CD8-positive, alpha-beta memory T cell (primary cell): Measurements from ENCODE around the gene HDGF. TPM values are rescaled to one million over a fixed set of nuclear protein-coding genes. Genes with fewer than 3 reads are reported as not detected.

Source experiments
- CTCF ChIA-PET: fragments of 350-600 bp; sonication (Branson Sonifier 250); formaldehyde crosslinking; loops from one replicate; lab custom pipeline; 2021; ENCODE audit warnings: antibody characterized with exemption; lab: Charles Lee
- POLR2A ChIA-PET: fragments of 350-600 bp; sonication (Branson Sonifier 250); formaldehyde crosslinking; loops from one replicate; lab custom pipeline; 2021; ENCODE audit warnings: antibody characterized with exemption; lab: Charles Lee
- DNase-seq, 5 donors: peaks; one replicate each; pipeline versions ENCODE4 v3.0.0 to v3.0.0-alpha.2; 2020 to 2022; ENCODE audit warnings: mixed read lengths in 1 of 5
- H3K27ac ChIP-seq: one replicate; pipeline ENCODE4 v1.7.0; 2013; ENCODE audit warnings: low read depth, mild to moderate bottlenecking, low read length, moderate library complexity
- H3K27me3 ChIP-seq: 2 replicates; pipeline ENCODE4 v1.7.0; 2013; ENCODE audit warnings: low read length, mild to moderate bottlenecking; ENCODE audit not compliant: insufficient read depth, poor library complexity, severe bottlenecking
- H3K36me3 ChIP-seq: 2 replicates; pipeline ENCODE4 v1.7.0; 2013; ENCODE audit warnings: mild to moderate bottlenecking, low read length, moderate library complexity; ENCODE audit not compliant: insufficient read depth
- H3K4me1 ChIP-seq: 2 replicates; pipeline ENCODE4 v1.7.0; 2013; ENCODE audit warnings: mild to moderate bottlenecking, low read length, moderate library complexity; ENCODE audit not compliant: insufficient read depth
- H3K4me3 ChIP-seq: 2 replicates; pipeline ENCODE4 v1.7.0; 2013; ENCODE audit warnings: mild to moderate bottlenecking, low read length
- H3K9me3 ChIP-seq: 2 replicates; pipeline ENCODE4 v1.7.0; 2013; ENCODE audit warnings: mild to moderate bottlenecking, low read length
- H3K27ac Mint-ChIP-seq, 8 donors: one replicate each; pipeline ENCODE4 v1.8.0; 2020 to 2021; ENCODE audit warnings: mixed read lengths in 8 of 8, mild to moderate bottlenecking in 6 of 8, inconsistent platforms in 3 of 8, moderate library complexity in 3 of 8
- H3K27me3 Mint-ChIP-seq, 2 donors: one replicate each; pipeline ENCODE4 v1.8.0; 2020 to 2021; ENCODE audit warnings: mixed read lengths in 2 of 2, mild to moderate bottlenecking in 1 of 2, moderate library complexity in 1 of 2
- H3K36me3 Mint-ChIP-seq, 3 donors: one replicate each; pipeline ENCODE4 v1.8.0; 2020 to 2021; ENCODE audit warnings: mixed read lengths in 3 of 3, inconsistent platforms in 1 of 3, mild to moderate bottlenecking in 1 of 3
- H3K4me1 Mint-ChIP-seq, 3 donors: one replicate each; pipeline ENCODE4 v1.8.0; 2020 to 2021; ENCODE audit warnings: mixed read lengths in 3 of 3, inconsistent platforms in 1 of 3, mild to moderate bottlenecking in 1 of 3
- H3K4me3 Mint-ChIP-seq, 7 donors: one replicate each; pipeline ENCODE4 v1.8.0; 2020 to 2021; ENCODE audit warnings: mixed read lengths in 7 of 7, mild to moderate bottlenecking in 6 of 7, moderate library complexity in 4 of 7, inconsistent platforms in 2 of 7
- H3K9me3 Mint-ChIP-seq, 5 donors: one replicate each; pipeline ENCODE4 v1.8.0; 2020 to 2022; ENCODE audit warnings: mixed read lengths in 5 of 5, mild to moderate bottlenecking in 3 of 5, moderate library complexity in 2 of 5, inconsistent platforms in 1 of 5
- polyA plus RNA-seq: library from polyadenylated mRNA; unstranded; fragments of 300-500 nt; fragmentation: Illumina TruSeq; gene quantifications from one replicate; pipeline ENCODE4 v1.2.3, GENCODE V29; 2021
- total RNA-seq, 2 experiments: library from RNA; stranded (reverse); gene quantifications; one replicate each; pipeline ENCODE4 v1.2.3, GENCODE V29; 2021

Gene HDGF
- total and polyA plus RNA-seq, 3 experiments from 2014 or later: 46.0 to 299 (median 297) TPM

DNA sequence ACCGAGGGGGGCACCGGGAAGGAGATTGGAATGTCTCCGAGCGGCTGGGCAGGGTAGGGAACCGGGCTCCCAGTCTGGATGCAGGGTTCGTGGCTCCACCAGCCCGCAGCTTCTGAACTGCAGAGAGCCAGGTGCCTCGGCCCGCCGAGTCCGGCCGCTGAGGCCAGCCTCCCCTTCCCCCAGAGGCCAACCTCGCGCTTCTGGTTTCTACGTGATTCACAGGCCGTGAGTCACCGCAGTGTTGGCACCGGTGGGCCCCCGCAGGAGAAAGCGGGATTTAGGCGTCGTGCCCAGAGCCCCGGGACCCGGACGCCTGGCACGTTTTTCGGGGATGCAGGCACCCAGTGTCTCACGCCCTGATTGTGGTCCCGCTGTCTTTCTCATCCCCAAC lies 46.5 kb downstream of the HDGF start:
- Histone ChIP-seq H3K27me3 (peaks cover 9% of the 10 kb centered on the region), H3K4me3 (peak overlapping the region; percentile 92), H3K4me1 (peaks cover 30% of the 10 kb centered on the region), H3K27ac (no peak overlapping the region), H3K36me3 (no peaks in the 10 kb centered on the region), H3K9me3 (no peaks in the 10 kb centered on the region)
- Mint-ChIP-seq H3K9me3 (no peaks in the 10 kb centered on the region), H3K36me3 (peaks cover 0 to under 1% (median 0%) of the 10 kb centered on the region in 3 donors), H3K27ac (peak overlapping the region in 2 of 8 donors; percentile 47 to 66), H3K4me3 (peak overlapping the region; percentile 86 to 95 (median 88)), H3K27me3 (peaks cover 5 to 19% of the 10 kb centered on the region in 2 donors), H3K4me1 (peaks cover 22 to 38% (median 26%) of the 10 kb centered on the region in 3 donors)
- ChIA-PET POLR2A (interaction anchor here (1.5 kb wide), 1 partner anchor 47 kb away, joined by 4 read pairs; the partner anchor contains the start of gene HDGF), CTCF (interaction anchor here (1.8 to 9.1 kb wide), 6 partner anchors 10 to 47 kb away, joined by 6 to 120 read pairs (median 14); partner anchors contain the start of genes ISG20L2, METTL25B and NES)
- DNase-seq: peak in 1 of 5 donors; percentile 13

DNA sequence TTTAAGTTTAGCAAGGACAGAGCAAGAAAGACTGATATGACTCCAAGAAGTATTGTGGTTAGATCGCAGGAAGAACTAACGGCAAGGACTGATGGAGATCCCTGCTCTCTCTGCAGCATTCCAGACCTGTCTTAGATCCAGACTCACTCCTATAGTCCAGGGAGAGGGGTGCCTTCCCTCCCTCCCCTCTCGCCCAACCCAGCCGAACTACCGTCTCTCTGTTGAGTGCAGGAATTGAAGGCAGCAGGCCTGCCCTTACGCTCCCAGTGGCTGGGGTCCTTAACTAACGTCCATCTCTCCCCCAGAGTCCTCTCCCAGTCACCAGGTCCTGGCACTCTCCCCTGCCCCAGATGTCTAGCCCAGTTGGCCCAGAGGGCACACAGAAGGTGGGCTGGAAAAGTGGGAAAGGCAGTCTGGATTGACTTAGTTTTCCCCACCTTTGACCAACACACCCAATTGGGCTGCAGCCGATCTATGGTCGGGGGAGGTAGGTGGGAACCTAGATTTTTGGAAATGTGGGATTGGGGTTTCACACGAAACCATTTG lies 47.2 kb downstream of the HDGF start:
- peak overlapping the region; percentile 43 to 90 (median 54) for H3K4me3 Mint-ChIP-seq
- H3K4me1 Mint-ChIP-seq: peaks cover 22 to 38% (median 26%) of the 10 kb centered on the region in 3 donors
- Histone ChIP-seq H3K27me3 (peaks cover 9% of the 10 kb centered on the region), H3K9me3 (no peaks in the 10 kb centered on the region), H3K4me1 (peaks cover 30% of the 10 kb centered on the region), H3K27ac (no peak overlapping the region), H3K36me3 (no peaks in the 10 kb centered on the region), H3K4me3 (no peak overlapping the region)
- no peaks in the 10 kb centered on the region for H3K9me3 Mint-ChIP-seq
- H3K36me3 Mint-ChIP-seq: peaks cover 0 to 5% (median 0%) of the 10 kb centered on the region in 3 donors
- H3K27ac Mint-ChIP-seq: no peak overlapping the region
- ChIA-PET POLR2A (no interaction called here), CTCF (interaction anchor here (1.8 to 9.1 kb wide), 3 partner anchors 11 to 23 kb away, joined by 6 to 120 read pairs (median 86); partner anchors contain the start of genes ISG20L2 and METTL25B)
- H3K27me3 Mint-ChIP-seq: peaks cover 7 to 24% of the 10 kb centered on the region in 2 donors
- DNase-seq: no peak

DNA sequence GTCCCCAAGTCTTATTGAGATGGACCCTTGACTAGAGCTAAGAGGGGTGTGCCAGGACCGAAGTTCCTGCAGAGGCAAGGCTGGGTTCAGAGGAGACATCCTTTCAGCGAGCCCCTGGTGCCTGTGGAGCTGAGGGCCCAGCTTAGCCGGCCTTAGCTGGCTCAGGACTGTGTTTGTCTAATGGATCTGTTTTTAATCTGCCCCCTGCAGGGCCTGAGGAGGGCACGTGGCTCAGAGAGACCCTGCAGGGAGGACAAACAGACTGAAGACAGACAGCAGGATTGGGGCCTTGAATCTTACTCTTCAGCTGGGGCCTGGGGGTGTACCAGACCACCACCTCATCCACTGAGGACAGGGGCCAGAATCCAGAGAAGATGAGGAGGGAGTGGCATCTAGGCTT lies 47.7 kb downstream of the HDGF start:
- Mint-ChIP-seq H3K4me3 (peak overlapping the region in 6 of 7 donors; percentile 23 to 90 (median 48)), H3K9me3 (no peaks in the 10 kb centered on the region), H3K36me3 (peaks cover 0 to 5% (median 0%) of the 10 kb centered on the region in 3 donors), H3K27me3 (peaks cover 8 to 29% of the 10 kb centered on the region in 2 donors), H3K4me1 (peaks cover 22 to 38% (median 26%) of the 10 kb centered on the region in 3 donors), H3K27ac (no peak overlapping the region)
- DNase-seq: no peak
- H3K27me3 ChIP-seq: peaks cover 9% of the 10 kb centered on the region
- H3K9me3 ChIP-seq: no peaks in the 10 kb centered on the region
- H3K36me3 ChIP-seq: no peaks in the 10 kb centered on the region
- H3K27ac ChIP-seq: no peak overlapping the region
- POLR2A ChIA-PET: interaction anchor here (0.6 kb wide), 1 partner anchor 117 kb away, joined by 3 read pairs; no protein-coding TSS in a partner anchor
- no peak overlapping the region for H3K4me3 ChIP-seq
- CTCF ChIA-PET: interaction anchor here (1.8 to 9.1 kb wide), 3 partner anchors 12 to 24 kb away, joined by 6 to 120 read pairs (median 86); partner anchors contain the start of genes ISG20L2 and METTL25B
- H3K4me1 ChIP-seq: peaks cover 30% of the 10 kb centered on the region

DNA sequence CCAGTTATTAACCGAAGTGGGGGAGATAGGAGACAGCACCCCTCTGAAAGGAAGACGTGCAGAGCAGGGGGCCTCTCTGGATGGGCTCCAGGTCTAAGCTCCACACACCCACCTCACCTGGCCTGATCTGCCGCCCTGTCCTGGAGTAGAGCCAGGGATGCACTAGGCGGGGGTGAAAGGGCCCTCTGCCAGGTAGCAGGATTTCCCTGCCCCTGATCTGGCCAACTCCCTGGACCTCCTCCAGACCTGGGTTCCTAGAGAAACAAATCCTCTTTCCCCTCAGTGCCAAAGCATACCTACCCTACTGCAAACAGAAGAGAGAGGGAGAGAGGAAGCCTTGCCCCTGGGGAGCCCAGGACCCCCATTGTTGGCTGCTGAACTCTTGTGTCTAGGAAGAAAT lies 48.1 kb downstream of the HDGF start:
- no peaks in the 10 kb centered on the region for H3K9me3 ChIP-seq
- no peaks in the 10 kb centered on the region for H3K36me3 ChIP-seq
- H3K27me3 ChIP-seq: peaks cover 9% of the 10 kb centered on the region
- POLR2A ChIA-PET: interaction anchor here (0.6 kb wide), 1 partner anchor 117 kb away, joined by 3 read pairs; no protein-coding TSS in a partner anchor
- Mint-ChIP-seq H3K27ac (no peak overlapping the region), H3K27me3 (peaks cover 8 to 31% of the 10 kb centered on the region in 2 donors), H3K9me3 (no peaks in the 10 kb centered on the region), H3K36me3 (peaks cover 0 to 5% (median 0%) of the 10 kb centered on the region in 3 donors), H3K4me1 (peaks cover 22 to 38% (median 24%) of the 10 kb centered on the region in 3 donors), H3K4me3 (peak overlapping the region in 1 of 7 donors; percentile 36)
- DNase-seq: no peak
- H3K27ac ChIP-seq: no peak overlapping the region
- peaks cover 30% of the 10 kb centered on the region for H3K4me1 ChIP-seq
- CTCF ChIA-PET: interaction anchor here (1.8 to 9.1 kb wide), 3 partner anchors 12 to 24 kb away, joined by 6 to 120 read pairs (median 86); partner anchors contain the start of genes ISG20L2 and METTL25B
- H3K4me3 ChIP-seq: no peak overlapping the region

DNA sequence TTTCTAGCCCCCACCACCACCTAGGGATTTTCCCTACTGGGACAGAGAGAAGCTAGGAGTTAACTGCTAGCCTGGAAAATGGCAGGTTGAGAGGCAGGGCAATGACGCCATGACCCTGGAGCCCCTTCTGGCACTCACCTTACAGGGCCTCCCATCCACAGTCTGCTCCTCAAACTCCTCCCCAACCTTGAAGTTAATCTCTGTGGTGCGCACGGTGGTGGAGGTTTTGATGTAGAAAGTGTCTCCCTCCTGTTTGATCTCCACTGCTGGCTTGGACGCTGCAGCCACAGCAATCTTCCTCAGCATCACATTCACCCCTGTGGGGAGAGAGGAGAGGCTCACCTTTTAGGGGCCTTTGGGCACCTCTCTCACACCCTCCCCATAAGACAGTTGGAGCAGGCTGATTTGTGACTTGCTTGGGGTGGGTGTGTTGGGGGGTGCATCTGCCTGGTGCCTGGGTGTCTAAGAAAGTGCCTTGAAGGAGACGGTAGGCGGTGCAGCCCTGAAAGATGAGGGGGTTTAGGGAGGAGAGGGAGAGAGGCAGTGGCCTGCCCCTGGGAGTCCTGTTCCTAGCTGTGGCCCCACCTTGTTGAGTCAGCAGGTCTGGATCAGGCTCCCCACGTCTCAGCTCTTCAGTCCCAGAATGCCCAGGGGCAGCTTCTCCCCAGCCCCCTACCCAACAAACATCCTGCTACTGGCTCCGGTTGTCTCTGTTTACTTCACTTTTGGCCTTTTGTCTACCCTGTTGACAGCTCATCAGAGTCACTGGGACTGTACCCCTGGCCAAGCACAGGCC lies 50.5 kb downstream of the HDGF start:
- peaks cover 19 to 50% of the 10 kb centered on the region in 2 donors for H3K27me3 Mint-ChIP-seq
- no peak overlapping the region for H3K27ac Mint-ChIP-seq
- DNase-seq: peak in 1 of 5 donors; percentile 48

DNA sequence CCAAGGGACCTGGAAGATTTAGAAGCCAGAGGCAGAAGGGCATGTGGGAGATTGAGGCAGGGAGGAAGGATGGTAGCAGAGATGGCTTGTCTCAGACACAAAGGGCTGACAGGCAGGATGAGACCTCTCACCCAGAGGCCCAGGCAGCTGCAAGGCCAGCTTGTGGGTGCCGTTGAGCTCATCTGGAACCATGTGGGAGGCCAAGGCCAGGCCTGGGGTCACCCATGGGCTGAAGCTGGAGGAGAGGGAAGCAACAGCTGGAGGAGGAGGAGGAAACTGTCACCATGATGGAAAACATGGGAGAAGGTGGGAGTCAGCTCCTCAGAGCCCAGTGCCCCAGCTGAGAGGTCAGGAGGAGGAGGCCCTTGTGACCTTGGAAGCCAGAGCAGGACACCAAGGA lies 52.5 kb downstream of the HDGF start:
- no peaks in the 10 kb centered on the region for H3K36me3 ChIP-seq
- no peaks in the 10 kb centered on the region for H3K4me1 ChIP-seq
- Mint-ChIP-seq H3K36me3 (peaks cover 0 to 15% (median 0%) of the 10 kb centered on the region in 3 donors), H3K27me3 (peaks cover 23 to 52% of the 10 kb centered on the region in 2 donors), H3K27ac (no peak overlapping the region), H3K4me1 (peaks cover 0 to 2% (median under 1%) of the 10 kb centered on the region in 3 donors), H3K4me3 (no peak overlapping the region), H3K9me3 (peaks cover 0 to 2% (median 0%) of the 10 kb centered on the region in 5 donors)
- H3K9me3 ChIP-seq: no peaks in the 10 kb centered on the region
- DNase-seq: no peak
- CTCF ChIA-PET: interaction anchor here (1.1 to 4.4 kb wide), 3 partner anchors 9 to 27 kb away, joined by 3 to 16 read pairs (median 8); no protein-coding TSS in a partner anchor
- POLR2A ChIA-PET: interaction anchor here (0.7 kb wide), 1 partner anchor 34 kb away, joined by 4 read pairs; no protein-coding TSS in a partner anchor
- peaks cover 1% of the 10 kb centered on the region for H3K27me3 ChIP-seq
- H3K27ac ChIP-seq: no peak overlapping the region
- no peak overlapping the region for H3K4me3 ChIP-seq

More for the DNA sequence above, 50.5 kb downstream of the HDGF start:
- Mint-ChIP-seq H3K4me3 (no peak overlapping the region), H3K4me1 (peaks cover 10 to 21% (median 15%) of the 10 kb centered on the region in 3 donors), H3K9me3 (peaks cover 0 to 2% (median 0%) of the 10 kb centered on the region in 5 donors), H3K36me3 (peaks cover 0 to 15% (median 0%) of the 10 kb centered on the region in 3 donors)
- Histone ChIP-seq H3K27ac (no peak overlapping the region), H3K9me3 (no peaks in the 10 kb centered on the region), H3K4me3 (no peak overlapping the region), H3K36me3 (no peaks in the 10 kb centered on the region), H3K4me1 (peaks cover 17% of the 10 kb centered on the region), H3K27me3 (peaks cover 9% of the 10 kb centered on the region)
- POLR2A ChIA-PET: interaction anchor here (0.6 kb wide), 1 partner anchor 16 kb away, joined by 10 read pairs; no protein-coding TSS in a partner anchor
- CTCF ChIA-PET: interaction anchor here (9.1 kb wide), 2 partner anchors 11 to 26 kb away, joined by 86 to 120 read pairs; partner anchors contain the start of genes ISG20L2 and METTL25B

DNA sequence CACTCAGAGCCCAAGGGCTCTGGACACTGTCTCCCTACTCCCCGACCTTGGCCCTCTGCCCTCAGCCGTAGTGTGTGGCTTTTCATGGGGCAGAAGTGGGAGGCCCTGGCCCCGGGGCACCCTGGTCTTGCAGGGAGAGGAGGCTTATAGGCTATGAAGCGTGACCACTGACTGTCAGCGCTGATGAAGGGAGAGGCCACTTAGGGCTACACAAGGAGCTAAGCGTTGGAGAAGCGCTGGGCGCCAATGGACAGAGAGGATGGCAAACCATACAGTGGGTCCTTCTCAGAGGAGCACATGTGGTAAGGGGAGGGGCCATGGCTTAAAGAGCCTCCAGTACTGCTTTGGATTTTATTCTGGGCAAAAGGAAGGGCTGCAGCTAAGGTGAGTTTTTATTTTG lies 54.0 kb downstream of the HDGF start:
- DNase-seq: no peak
- Histone ChIP-seq H3K4me3 (no peak overlapping the region), H3K9me3 (no peaks in the 10 kb centered on the region), H3K27ac (no peak overlapping the region), H3K4me1 (no peaks in the 10 kb centered on the region), H3K36me3 (no peaks in the 10 kb centered on the region), H3K27me3 (peaks cover 9% of the 10 kb centered on the region)
- CTCF ChIA-PET: interaction anchor here (1.3 to 4.4 kb wide), 2 partner anchors 10 to 29 kb away, joined by 5 to 16 read pairs; no protein-coding TSS in a partner anchor
- Mint-ChIP-seq H3K27me3 (peaks cover 32 to 63% of the 10 kb centered on the region in 2 donors), H3K4me3 (no peak overlapping the region), H3K4me1 (peaks cover 4 to 12% (median 9%) of the 10 kb centered on the region in 3 donors), H3K9me3 (peaks cover 0 to 2% (median 0%) of the 10 kb centered on the region in 5 donors), H3K36me3 (peaks cover 0 to 15% (median 0%) of the 10 kb centered on the region in 3 donors), H3K27ac (peak overlapping the region in 1 of 8 donors; percentile 38)
- POLR2A ChIA-PET: no interaction called here
